Endodermal cell (in vitro differentiated cells): ENCODE data around the gene TRAF3. TPM values are rescaled to one million over a fixed set of nuclear protein-coding genes. Genes with fewer than 3 reads are reported as not detected.

Source experiments
- DNase-seq: peaks from one replicate; pipeline ENCODE4 v3.0.0-alpha.2; 2017
- H3K27ac ChIP-seq: 2 replicates; pipeline ENCODE4 v1.5.1; 2013; ENCODE audit warnings: mild to moderate bottlenecking, low read depth, low read length, moderate library complexity
- H3K27me3 ChIP-seq: 2 replicates; pipeline ENCODE4 v1.6.1; 2013; ENCODE audit warnings: mild to moderate bottlenecking, low read length, moderate library complexity; ENCODE audit not compliant: insufficient read depth, control insufficient read depth, poor library complexity, severe bottlenecking
- H3K36me3 ChIP-seq: 2 replicates; pipeline ENCODE4 v1.7.0; 2013; ENCODE audit warnings: mild to moderate bottlenecking, low read length, moderate library complexity; ENCODE audit not compliant: control insufficient read depth, insufficient read depth
- H3K4me1 ChIP-seq: one replicate; pipeline ENCODE4 v1.7.0; 2013; ENCODE audit warnings: low read length; ENCODE audit not compliant: control insufficient read depth, insufficient read depth
- H3K4me3 ChIP-seq: 2 replicates; pipeline ENCODE4 v1.5.1; 2013; ENCODE audit warnings: mild to moderate bottlenecking, low read length, moderate library complexity
- H3K9ac ChIP-seq: 2 replicates; pipeline ENCODE4 v1.6.1; 2013; ENCODE audit warnings: mild to moderate bottlenecking, low read length, moderate library complexity; ENCODE audit not compliant: poor library complexity, severe bottlenecking; ENCODE audit errors: extremely low read depth
- H3K9me3 ChIP-seq: 2 replicates; pipeline ENCODE4 v1.6.1; 2013; ENCODE audit warnings: mild to moderate bottlenecking, low read length, moderate library complexity; ENCODE audit not compliant: control insufficient read depth
- H3K27ac Mint-ChIP-seq: 2 replicates; pipeline ENCODE4 v1.8.0; 2020; ENCODE audit warnings: mixed read lengths
- H3K27me3 Mint-ChIP-seq: 2 replicates; pipeline ENCODE4 v1.8.0; 2021; ENCODE audit warnings: mild to moderate bottlenecking, mixed read lengths; ENCODE audit not compliant: insufficient read depth
- H3K36me3 Mint-ChIP-seq: 2 replicates; pipeline ENCODE4 v1.8.0; 2020; ENCODE audit warnings: low read depth, mixed read lengths
- H3K4me1 Mint-ChIP-seq: 2 replicates; pipeline ENCODE4 v1.8.0; 2020; ENCODE audit warnings: mixed read lengths
- H3K4me3 Mint-ChIP-seq: 2 replicates; pipeline ENCODE4 v1.8.0; 2020; ENCODE audit warnings: mild to moderate bottlenecking, moderate library complexity, mixed read lengths
- H3K9me3 Mint-ChIP-seq: 2 replicates; pipeline ENCODE4 v1.8.0; 2020; ENCODE audit warnings: mild to moderate bottlenecking, mixed read lengths
- WGBS, 2 experiments: methylation state at CpG; one replicate each; pipeline versions ENCODE4 v1.1.5 to v1.1.7; 2013; ENCODE audit warnings: missing lambda C conversion rate in 2 of 2, mixed read lengths in 1 of 2; ENCODE audit not compliant: insufficient coverage in 1 of 2, insufficient read length in 1 of 2; 5-methylcytosine and 5-hydroxymethylcytosine counted together
- total RNA-seq, 2 donors: library from RNA; stranded (reverse); fragmentation: NEBNext Ultra II Directional in 1 of 2; extraction: Animal tissue kit (Norgen Biotek cat#: 25700) in 1 of 2; gene quantifications; 2 replicates in 1 of 2; 3 replicates in 1 of 2; pipeline ENCODE4 v1.2.1, GENCODE V29; 2021
- TF ChIP-seq, protein P1 (sequence below): fragments of 200-600 bp; sonication (generic); conservative IDR thresholded peaks from 2 replicates; pipeline ENCODE4 v1.5.0; 2021; ENCODE audit warnings: antibody characterized with exemption, mild to moderate bottlenecking

The TRAF3 gene
- total RNA-seq, 2 donors from 2014 or later: 16.7 to 23.8 TPM

DNA sequence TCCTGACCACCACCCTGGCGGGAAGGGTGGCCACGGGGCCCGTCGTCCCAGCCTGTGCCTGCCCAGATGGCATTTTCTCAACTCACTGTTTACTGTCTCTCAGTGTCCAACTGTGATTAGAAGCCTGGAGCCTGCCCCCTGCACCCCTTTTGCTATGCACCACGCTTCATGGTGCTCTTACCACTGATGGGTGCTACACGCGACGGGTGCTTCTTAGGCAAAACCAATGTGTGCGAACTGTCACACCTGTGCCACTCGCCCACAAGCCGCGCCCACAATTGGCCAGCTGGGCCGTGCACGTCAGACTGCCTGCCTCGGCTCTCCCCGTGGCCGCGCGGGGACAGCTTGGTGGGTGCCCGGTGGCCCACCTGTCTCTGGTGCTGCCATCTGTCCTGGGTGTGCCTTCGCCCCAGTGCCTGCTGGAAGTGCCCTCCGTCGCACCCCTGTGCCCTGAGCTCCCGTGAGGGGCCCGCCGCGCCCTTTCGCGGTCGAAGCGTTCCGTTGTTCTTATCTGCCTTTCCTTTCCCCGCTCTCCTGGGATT lies 130.1 kb downstream of the TRAF3 start:
- TF ChIP-seq, protein P1, sequence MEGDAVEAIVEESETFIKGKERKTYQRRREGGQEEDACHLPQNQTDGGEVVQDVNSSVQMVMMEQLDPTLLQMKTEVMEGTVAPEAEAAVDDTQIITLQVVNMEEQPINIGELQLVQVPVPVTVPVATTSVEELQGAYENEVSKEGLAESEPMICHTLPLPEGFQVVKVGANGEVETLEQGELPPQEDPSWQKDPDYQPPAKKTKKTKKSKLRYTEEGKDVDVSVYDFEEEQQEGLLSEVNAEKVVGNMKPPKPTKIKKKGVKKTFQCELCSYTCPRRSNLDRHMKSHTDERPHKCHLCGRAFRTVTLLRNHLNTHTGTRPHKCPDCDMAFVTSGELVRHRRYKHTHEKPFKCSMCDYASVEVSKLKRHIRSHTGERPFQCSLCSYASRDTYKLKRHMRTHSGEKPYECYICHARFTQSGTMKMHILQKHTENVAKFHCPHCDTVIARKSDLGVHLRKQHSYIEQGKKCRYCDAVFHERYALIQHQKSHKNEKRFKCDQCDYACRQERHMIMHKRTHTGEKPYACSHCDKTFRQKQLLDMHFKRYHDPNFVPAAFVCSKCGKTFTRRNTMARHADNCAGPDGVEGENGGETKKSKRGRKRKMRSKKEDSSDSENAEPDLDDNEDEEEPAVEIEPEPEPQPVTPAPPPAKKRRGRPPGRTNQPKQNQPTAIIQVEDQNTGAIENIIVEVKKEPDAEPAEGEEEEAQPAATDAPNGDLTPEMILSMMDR: no peak
- Histone ChIP-seq H3K4me3 (no peak overlapping the region), H3K9ac (no peak overlapping the region), H3K27me3 (no peaks in the 10 kb centered on the region), H3K9me3 (peaks cover 22% of the 10 kb centered on the region), H3K4me1 (no peaks in the 10 kb centered on the region), H3K27ac (no peak overlapping the region), H3K36me3 (peaks cover 24% of the 10 kb centered on the region)
- H3K27me3 Mint-ChIP-seq: no peaks in the 10 kb centered on the region
- peaks cover 27% of the 10 kb centered on the region for H3K9me3 Mint-ChIP-seq
- H3K4me1 Mint-ChIP-seq: peaks cover 7% of the 10 kb centered on the region
- no peak overlapping the region for H3K4me3 Mint-ChIP-seq
- H3K27ac Mint-ChIP-seq: no peak overlapping the region
- 94 to 95% methylated on average over 27 to 33 of the region's 33 CpGs for WGBS, 2 experiments
- H3K36me3 Mint-ChIP-seq: peaks cover 47% of the 10 kb centered on the region
- no peak for DNase-seq

DNA sequence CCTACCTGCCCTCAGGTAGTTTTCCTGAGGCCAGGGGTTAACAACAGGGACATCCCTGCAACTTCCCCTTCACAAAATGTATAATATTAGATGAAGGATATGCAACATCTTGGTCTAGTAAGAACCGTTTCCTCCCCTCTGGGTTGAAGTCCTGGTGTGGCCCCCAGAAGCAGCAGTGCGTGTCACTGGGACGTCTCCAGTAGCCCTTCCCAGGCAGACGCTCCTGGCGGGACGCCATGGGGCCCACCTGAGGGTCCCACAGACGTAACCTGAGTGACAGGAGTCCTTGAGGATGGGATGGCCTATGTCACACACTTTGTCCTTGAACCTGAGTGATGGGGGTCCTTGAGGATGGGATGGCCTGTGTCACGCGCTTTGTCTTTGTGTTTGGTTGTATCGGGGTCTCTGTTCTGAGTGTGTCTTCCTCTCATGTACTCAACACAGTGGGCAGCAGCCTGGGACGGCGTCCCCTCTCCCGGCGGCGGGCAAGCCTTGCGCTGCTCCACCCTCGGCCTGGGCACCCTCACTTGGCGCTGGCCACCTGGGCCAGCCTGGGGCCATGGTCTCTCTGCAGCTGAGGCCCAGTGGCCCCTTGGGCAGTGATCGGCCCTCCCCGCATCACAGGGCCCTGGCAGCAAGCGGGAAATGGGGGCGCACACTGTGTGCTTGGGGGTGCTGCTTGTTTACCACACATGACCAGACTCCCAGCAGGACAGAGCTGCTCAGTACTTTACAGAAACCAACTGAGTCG lies 130.9 kb downstream of the TRAF3 start:
- Histone ChIP-seq H3K27ac (no peak overlapping the region), H3K36me3 (peaks cover 24% of the 10 kb centered on the region), H3K9ac (no peak overlapping the region), H3K27me3 (no peaks in the 10 kb centered on the region), H3K9me3 (peaks cover 22% of the 10 kb centered on the region), H3K4me3 (no peak overlapping the region), H3K4me1 (no peaks in the 10 kb centered on the region)
- WGBS, 2 experiments: 95 to 97% methylated on average over 10 to 23 of the region's 23 CpGs
- Mint-ChIP-seq H3K9me3 (peaks cover 27% of the 10 kb centered on the region), H3K27me3 (no peaks in the 10 kb centered on the region), H3K4me3 (no peak overlapping the region), H3K36me3 (peaks cover 43% of the 10 kb centered on the region), H3K27ac (no peak overlapping the region), H3K4me1 (peaks cover under 1% of the 10 kb centered on the region)
- no peak for DNase-seq
- TF ChIP-seq, protein P1: no peak

DNA sequence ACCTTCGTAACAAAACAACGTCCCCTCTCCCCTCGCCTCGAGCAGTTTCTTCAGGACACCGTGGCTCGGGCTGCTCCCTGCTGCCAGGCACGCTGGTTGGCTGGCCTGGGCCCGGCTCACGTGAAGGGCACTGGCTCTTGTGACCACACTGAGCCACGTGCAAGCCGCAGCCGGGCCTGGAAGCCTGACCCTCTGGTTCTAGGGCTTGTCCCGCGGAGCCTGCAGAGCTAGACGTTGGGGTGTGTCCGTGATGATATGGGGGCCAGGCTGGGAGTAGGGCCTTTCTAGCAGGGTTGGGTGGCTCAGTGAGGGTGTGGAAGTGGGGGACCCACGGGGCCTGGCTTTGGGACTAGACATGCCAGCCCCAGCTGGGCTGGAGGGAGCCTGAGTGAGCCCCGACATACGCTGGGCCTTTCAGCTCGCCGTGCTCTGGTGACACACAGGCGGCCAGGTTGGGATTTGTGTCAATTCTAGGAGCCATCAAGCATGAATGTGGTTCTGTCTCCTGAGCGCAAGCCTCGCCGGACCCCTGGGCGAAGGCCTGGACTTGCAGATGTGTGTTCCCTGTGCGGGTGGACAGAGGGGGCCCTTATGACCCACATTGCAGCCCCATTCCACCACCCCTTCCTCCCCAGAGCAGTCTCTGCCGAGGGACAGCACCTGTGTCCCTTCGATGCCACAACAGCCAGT lies 131.7 kb downstream of the TRAF3 start:
- Histone ChIP-seq H3K9me3 (peaks cover 22% of the 10 kb centered on the region), H3K4me3 (no peak overlapping the region), H3K27ac (no peak overlapping the region), H3K4me1 (no peaks in the 10 kb centered on the region), H3K36me3 (peaks cover 24% of the 10 kb centered on the region), H3K27me3 (no peaks in the 10 kb centered on the region), H3K9ac (no peak overlapping the region)
- DNase-seq: no peak
- no peak overlapping the region for H3K4me3 Mint-ChIP-seq
- no peaks in the 10 kb centered on the region for H3K4me1 Mint-ChIP-seq
- peaks cover 27% of the 10 kb centered on the region for H3K9me3 Mint-ChIP-seq
- TF ChIP-seq, protein P1: no peak
- peaks cover 37% of the 10 kb centered on the region for H3K36me3 Mint-ChIP-seq
- H3K27ac Mint-ChIP-seq: peak overlapping the region; percentile 30
- no peaks in the 10 kb centered on the region for H3K27me3 Mint-ChIP-seq
- 94 to 97% methylated on average over 13 to 29 of the region's 29 CpGs for WGBS, 2 experiments
